ENCODE measurements around the gene MYT1.
"Not testable (repeated sequence)": the region's sequence is repeated elsewhere in the genome, so short reads cannot be mapped to it uniquely, and the experiment has no call there.

DNA sequence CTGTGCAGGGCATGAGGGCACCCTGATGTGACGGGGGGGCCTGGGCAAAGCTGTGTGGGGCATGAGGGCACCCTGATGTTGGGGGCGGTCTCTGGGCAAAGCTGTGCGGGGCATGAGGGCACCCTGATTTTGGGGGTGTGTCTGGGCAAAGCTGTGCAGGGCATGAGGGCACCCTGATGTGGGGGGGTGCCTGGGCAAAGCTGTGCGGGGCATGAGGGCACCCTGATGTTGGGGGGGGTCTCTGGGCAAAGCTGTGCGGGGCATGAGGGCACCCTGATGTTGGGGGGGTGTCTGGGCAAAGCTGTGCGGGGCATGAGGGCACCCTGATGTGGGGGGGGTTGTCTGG lies 46.8 kb upstream of the MYT1 start:
- TF ChIP-seq, protein P1, sequence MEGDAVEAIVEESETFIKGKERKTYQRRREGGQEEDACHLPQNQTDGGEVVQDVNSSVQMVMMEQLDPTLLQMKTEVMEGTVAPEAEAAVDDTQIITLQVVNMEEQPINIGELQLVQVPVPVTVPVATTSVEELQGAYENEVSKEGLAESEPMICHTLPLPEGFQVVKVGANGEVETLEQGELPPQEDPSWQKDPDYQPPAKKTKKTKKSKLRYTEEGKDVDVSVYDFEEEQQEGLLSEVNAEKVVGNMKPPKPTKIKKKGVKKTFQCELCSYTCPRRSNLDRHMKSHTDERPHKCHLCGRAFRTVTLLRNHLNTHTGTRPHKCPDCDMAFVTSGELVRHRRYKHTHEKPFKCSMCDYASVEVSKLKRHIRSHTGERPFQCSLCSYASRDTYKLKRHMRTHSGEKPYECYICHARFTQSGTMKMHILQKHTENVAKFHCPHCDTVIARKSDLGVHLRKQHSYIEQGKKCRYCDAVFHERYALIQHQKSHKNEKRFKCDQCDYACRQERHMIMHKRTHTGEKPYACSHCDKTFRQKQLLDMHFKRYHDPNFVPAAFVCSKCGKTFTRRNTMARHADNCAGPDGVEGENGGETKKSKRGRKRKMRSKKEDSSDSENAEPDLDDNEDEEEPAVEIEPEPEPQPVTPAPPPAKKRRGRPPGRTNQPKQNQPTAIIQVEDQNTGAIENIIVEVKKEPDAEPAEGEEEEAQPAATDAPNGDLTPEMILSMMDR (conservative IDR thresholded peaks at IDR 0.05) = not testable (repeated sequence)
- TF ChIP-seq ZFX (IDR thresholded peaks at IDR 0.05) = not testable (repeated sequence)
